GM21367 (cell line): ENCODE measurements around the gene PTK6.

Experiments used
- ATAC-seq: cut with Tn5 transposase; IDR thresholded peaks from one replicate; pipeline ENCODE4 v1.9.1; 2021; ENCODE audit not compliant: unreplicated experiment

PTK6 gene

DNA sequence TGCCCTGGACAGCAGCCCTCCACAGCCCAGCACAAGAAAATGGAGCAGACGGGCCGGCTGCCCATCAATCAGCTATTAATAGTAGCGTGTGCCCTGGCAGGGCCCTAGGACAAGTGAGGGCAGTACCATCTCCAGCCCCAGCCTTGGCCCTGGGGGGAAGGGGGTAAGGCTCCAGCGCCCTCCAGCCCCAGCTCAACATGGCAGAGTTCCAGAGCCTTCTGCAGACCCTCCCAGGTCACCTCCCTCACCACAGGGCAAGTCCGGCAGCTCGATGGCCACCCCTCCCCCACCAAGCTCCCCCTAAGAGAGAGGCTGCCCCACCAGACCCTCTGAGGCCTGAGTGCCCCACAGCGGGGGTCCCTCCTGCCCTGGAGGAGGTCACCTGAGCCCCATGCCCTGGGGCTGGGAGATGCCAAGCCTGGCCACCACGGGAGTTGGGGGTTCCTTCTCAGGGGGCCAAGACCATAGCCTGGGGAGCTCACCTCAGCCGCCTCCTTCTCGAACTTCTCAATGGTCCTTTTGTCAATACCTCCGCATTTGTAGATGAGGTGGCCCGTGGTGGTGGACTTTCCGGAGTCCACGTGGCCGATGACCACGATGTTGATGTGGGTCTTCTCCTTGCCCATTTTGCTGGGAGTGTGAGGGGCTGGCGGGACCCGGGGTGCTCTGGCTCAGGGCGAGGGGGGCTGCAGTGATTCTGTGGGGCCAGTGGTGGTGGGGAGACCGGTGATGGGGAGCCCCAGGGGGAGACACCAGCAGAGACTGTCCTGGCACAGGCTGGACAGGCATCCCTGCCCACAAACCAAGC is 39.8 kb downstream of the PTK6 start:
- ATAC-seq, result no peak

DNA sequence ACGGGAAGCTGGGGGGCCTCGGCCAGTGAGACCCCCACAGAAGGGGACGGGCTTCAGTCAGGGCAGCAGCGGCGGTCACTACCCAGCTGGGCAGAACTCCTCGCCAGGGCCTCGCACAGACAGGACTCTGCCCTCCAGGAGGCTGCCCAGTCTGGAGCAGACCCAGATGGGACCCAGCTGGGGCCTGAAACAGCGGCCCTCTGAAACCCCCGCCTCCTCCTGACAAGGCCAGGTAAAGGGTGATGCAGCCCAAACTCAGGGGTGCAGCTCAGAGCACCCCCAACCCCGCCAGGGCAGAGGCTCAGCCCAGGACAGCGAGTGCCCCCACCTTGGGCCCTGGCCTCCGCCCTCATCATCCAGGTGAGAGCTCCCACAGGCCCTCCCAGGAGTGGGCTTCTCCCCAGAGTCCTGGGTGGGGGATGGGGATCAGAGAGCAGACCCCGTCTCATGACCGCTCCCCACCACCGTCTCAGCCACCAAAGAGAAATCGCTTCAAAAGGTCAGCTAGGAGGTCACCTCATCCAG is 40.5 kb downstream of the PTK6 start:
- ATAC-seq, result no peak

DNA sequence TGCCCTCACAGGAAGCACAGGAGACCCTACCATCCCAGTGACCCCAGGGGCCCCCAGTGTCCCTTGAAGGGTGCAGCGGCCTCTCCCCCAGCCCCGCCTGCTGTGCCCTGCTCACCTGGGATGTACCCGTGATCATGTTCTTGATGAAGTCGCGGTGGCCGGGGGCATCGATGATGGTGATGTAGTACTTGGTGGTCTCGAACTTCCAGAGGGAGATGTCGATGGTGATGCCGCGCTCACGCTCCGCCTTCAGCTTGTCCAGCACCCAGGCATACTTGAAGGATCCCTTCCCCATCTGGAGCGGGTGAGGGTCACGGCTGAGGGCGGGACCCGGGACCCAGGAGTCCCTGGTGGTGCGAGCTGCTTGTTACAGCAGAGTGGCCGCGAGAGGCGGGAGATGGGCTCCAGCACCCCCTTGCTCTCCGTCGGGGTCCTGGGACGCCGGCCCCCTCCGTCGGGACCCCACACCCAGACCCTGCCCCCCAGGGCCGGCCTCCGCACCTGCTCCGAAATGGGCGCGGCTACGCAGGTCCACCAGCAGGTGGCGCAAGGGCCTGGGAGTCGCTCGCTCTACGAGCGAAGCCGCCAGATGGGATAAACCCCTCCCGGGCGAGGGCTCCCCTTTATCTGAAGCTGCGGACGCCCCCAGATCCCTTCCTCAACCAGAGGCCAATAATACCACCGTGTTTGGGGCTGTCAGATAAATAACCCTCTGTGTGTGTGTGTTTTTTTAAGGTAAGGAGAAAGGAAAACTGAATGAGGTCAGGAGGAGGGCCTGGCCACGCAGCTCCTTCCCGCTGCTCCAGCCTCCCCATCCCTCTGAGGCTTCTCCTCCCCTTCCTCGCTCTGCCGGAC is 41.2 kb downstream of the PTK6 start:
- no peak for ATAC-seq

GRCh38 chr20:63495167-63495720 is 41.9 kb downstream of the PTK6 start:
- no peak for ATAC-seq

DNA sequence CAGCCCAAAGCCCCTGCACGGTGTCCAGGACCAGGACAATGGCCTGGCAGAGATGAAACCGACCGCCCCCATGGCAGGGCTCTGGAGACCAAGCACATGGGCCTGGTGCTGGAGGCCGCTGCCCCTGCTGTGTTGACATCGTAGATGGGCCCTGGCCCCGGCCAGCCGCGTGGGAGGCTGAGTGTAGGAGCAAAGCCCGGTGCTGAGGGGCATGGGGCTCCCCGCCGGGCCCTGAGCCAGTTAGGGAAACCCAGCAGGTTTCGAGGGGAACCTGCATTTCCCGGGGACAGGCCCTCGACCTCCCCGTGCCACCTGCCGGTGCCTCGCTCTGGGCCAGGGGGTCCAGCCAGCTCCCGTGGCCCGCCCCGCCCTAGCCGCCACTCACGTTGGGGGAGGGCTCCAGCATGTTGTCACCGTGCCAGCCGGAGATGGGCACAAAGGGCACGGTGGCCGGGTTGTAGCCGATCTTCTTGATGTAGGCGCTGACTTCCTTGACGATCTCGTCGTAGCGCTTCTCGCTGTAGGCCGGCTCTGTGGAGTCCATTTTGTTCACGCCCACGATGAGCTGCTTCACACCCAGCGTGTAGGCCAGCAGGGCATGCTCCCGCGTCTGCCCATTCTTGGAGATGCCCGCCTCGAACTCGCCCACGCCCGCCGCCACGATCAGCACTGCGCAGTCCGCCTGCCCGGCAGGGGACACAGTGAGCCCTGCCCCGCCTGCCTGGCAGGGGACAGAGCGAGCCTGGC is 42.6 kb downstream of the PTK6 start:
- ATAC-seq, result no peak

DNA sequence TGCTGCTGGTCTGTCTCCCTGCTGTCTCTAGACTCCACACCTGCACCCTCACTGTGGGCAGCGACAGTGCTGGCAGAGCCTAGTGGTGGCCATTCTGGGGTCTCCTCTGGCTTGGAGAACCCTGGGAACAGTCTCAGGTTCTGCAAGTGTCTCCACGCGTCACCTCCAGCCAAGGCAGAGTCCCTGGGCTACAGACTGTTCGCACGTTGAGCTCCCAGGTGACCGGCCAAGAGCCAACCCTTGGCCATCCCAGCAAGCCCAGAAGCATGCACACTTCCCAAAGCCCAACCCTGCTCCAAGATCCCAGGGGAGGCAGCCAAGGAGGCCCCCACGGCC is 43.1 kb downstream of the PTK6 start:
- no peak for ATAC-seq

DNA sequence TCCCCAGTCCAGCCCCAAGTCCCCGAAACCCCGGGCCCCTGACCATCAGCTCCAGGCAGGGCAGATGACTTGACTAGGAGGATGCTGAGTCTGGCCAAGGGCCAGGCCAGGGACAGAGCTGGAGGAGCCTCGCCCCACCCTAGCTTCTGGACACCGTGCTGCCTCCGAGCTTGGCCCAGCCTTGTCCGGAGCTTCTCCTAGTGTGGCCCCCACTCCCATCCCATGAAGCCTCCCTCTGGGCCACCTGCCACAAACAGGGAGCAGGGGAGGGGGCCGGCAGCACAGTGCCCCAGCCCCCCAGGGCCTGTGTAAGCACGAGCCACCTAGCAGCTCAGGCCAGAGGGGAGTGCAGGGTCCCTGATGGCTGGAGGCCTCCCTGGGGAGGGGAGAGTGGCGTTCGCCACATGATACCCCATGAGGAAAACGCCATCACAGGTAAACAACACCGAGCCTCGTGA is 43.6 kb downstream of the PTK6 start:
- ATAC-seq, result no peak

- ATAC-seq, result no peak
These were observed 44.2 kb downstream of the PTK6 start for GRCh38 chr20:63492982-63493381.

GRCh38 chr20:63492518-63492917 is 44.7 kb downstream of the PTK6 start:
- no peak for ATAC-seq

GRCh38 chr20:63491635-63492230 is 45.4 kb downstream of the PTK6 start:
- ATAC-seq, result no peak

GRCh38 chr20:63491078-63491477 is 46.1 kb downstream of the PTK6 start:
- ATAC-seq, result no peak

DNA sequence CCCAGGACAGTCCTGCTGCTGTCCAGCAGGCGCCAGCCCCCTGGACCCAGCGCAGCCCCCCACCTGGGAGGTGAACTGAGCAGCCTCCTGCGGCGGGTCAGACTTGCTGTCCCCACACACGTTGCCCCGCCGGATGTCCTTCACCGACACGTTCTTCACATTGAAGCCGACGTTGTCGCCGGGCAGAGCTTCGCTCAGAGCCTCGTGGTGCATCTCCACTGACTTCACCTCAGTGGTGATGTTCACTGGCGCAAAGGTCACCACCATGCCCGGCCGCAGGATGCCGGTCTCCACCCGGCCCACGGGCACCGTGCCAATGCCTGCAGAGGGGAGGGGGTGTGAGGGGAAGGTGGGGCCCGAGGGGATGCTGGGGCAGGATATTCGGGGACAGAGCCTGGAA is 46.8 kb downstream of the PTK6 start:
- ATAC-seq, result no peak

DNA sequence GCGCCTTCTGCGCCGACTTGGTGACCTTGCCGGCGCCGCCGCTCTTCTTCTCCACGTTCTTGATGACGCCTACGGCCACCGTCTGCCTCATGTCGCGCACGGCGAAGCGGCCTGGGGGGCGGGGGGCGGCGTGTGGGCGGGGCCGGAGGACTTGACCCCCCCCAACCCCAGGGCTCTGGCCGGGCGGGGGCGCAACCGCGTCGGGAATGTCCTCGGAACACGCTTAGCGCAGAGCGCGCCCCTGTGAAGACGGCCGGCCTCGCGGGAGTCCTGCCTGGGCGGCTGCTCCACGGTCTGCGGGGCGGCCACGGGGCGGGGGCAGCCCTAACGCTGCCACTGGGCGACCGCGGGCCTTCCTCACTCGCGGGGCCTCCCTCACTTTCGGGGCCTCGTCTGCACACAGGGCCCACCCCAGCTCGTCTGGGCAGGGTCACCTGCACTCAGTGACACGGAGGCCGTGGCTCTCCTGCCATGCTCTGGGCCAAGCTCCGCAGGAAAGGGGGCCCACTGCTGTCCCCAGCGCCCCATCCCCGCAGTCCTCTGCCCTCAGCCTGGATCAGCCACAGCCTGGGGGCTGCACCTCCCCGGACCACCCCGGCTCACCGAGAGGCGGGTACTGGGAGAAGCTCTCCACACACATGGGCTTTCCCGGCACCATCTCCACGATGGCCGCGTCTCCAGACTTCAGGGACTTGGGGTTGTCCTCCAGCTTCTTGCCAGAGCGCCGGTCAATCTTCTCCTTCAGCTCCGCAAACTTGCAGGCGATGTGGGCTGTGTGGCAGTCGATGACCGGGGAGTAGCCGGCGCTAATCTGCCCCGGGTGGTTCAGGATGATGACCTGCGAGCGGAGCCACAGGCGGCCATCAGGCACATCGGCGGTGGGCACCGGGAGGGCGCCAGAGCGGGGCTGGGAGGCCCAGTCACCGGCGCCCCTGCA is 48.6 kb downstream of the PTK6 start:
- ATAC-seq, result no peak

DNA sequence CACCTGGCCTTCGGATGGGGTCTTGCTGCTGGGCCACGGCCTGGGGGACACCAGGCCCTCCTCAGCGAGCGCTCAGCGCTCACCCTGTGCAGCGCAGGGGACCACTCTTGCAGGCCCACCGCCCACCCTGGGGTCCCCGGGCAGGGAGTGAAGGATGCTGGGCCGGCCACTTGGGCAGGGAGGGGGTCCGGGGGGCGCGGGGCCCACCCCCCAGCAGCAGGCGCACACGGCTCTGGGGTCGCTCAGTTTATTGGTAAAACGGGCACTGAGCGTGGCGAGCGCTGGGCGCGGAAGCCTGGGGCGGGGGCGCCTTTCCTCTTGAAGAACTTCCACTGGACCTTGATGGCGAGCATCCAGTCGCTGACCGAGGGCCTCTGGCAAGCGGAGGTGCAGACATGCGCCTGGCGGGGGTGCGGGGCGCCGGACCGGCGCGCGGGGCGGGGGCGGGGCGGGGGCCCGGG is 49.4 kb downstream of the PTK6 start:
- no peak for ATAC-seq

GRCh38 chr20:63487116-63487764 is 49.9 kb downstream of the PTK6 start:
- ATAC-seq, result no peak

GRCh38 chr20:63486300-63486855 is 50.8 kb downstream of the PTK6 start:
- no peak for ATAC-seq

DNA sequence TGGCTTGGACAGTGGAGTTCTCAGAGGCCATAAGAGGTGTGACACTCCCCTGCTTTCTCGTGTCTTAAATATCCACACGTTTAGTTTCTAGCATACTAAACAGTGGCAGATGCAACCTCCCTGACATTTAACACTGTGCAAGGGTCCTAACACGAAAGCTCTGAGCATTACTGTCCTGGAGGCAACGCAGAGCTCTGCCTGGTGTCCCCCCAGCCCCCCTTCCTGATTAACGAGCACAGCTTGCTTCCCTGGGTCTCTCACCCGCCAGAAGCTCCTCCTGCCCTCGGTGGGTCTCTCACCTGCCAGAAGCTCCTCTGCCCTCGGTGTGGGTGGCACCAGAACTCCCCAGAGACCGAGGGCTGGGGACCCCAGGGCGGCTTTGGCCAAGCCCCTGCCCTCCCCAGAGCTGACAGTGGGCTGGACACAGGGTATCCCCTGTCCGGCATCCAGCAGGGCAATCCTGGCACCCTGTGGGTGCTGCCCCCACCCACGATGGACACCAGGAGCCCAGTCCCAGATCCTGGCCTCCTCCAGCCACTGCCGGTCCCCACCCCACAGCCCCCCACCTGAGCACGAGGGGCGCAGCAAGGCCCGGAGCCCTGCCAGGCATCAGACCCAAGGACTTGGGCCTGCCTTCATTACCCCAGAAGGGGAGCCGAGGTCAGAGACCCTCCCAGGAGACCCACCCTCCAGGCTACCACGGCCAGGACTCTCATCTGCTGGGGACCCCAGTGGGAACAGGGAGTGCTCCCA is 52.3 kb downstream of the PTK6 start:
- ATAC-seq, result no peak

DNA sequence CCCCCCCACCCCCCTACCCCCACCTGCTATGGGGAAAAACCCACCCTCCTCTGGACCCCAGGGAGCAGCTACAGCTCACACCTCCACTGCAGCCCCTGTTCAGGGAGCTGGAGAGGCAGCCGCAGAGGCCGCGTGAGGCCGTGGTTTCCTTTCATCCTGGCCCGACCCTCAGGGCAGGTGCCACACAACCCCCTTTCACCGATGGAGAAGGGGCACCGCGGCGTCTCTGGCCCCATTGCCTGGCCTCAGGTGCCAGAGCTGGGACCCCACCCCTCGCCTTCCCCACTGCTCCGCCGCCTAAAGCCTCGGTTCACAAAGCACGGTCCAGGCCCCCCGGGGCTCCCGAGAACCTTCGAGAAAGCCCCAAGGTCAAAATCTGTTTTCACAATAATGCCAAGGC is 52.9 kb downstream of the PTK6 start:
- ATAC-seq, result no peak
